Mesodermal cell (in vitro differentiated cells): ENCODE measurements around the gene CHID1.
A peak's percentile ranks its signal among the peaks of the same experiment; 100 is the strongest.

Source experiments
- H3K27ac ChIP-seq: 2 replicates; pipeline ENCODE4 v1.7.0; 2013; ENCODE audit warnings: mild to moderate bottlenecking, low read depth, low read length, moderate library complexity; ENCODE audit not compliant: severe bottlenecking
- H3K36me3 ChIP-seq: 2 replicates; pipeline ENCODE4 v1.7.1; 2013; ENCODE audit warnings: mild to moderate bottlenecking, low read length, moderate library complexity; ENCODE audit not compliant: control insufficient read depth, insufficient read depth
- H3K4me1 ChIP-seq: one replicate; pipeline ENCODE4 v1.7.1; 2013; ENCODE audit warnings: mild to moderate bottlenecking, low read length; ENCODE audit not compliant: insufficient read depth, control insufficient read depth, poor library complexity, severe bottlenecking
- H3K4me3 ChIP-seq: 2 replicates; pipeline ENCODE4 v1.7.0; 2013; ENCODE audit warnings: low read length, control low read depth, mild to moderate bottlenecking; ENCODE audit not compliant: insufficient read depth, poor library complexity, severe bottlenecking; ENCODE audit errors: extremely low read depth
- H3K9me3 ChIP-seq: 2 replicates; pipeline ENCODE4 v1.7.1; 2013; ENCODE audit warnings: mild to moderate bottlenecking, low read length, moderate library complexity; ENCODE audit not compliant: control insufficient read depth
- WGBS, 2 experiments: methylation state at CpG; one replicate each; pipeline ENCODE4 v1.1.5; 2013; ENCODE audit warnings: missing lambda C conversion rate in 2 of 2; ENCODE audit not compliant: insufficient coverage in 2 of 2; 5-methylcytosine and 5-hydroxymethylcytosine counted together

CHID1 gene

DNA sequence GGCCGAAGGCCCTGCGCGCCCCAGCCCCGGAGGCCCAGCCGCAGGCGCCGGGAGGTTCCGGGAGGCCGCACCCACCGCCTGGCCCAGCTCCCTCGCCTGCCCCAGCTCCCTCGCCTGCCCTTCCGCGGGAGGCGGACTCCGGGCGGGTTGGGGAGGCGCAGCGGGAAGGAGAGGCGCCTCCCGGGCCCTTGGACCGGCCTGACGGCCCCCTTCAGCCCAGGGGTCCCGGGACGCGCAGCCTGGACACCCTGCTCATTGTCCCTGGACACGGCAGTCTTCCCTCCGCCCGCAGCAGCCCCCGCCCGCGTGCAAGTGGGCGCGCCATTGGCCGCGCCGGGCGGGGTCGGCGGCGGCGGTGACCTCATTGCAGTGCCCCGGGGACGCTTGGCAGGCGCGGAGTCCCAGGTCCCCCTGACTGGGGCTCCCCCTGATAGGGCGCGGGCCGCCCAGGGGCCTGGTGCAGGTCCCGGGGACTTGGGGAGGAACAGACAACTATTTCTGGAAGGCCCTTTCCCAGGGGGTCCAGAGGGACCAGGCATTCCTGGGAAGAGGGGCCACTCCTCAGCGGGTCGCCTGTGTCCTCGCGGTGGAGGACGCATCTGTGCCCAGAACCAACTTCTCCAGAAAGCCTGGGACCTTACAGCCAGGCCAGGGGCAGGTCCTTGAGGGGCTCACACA, 77.4 kb downstream of the CHID1 start:
- Histone ChIP-seq H3K4me1 (peaks cover 42% of the 10 kb centered on the region), H3K36me3 (peaks cover 30% of the 10 kb centered on the region), H3K9me3 (no peaks in the 10 kb centered on the region), H3K27ac (peak overlapping the region; percentile 57), H3K4me3 (peak overlapping the region; percentile 60)
- 0% methylated on average over 37 to 46 of the region's 55 CpGs for WGBS, 2 experiments

DNA sequence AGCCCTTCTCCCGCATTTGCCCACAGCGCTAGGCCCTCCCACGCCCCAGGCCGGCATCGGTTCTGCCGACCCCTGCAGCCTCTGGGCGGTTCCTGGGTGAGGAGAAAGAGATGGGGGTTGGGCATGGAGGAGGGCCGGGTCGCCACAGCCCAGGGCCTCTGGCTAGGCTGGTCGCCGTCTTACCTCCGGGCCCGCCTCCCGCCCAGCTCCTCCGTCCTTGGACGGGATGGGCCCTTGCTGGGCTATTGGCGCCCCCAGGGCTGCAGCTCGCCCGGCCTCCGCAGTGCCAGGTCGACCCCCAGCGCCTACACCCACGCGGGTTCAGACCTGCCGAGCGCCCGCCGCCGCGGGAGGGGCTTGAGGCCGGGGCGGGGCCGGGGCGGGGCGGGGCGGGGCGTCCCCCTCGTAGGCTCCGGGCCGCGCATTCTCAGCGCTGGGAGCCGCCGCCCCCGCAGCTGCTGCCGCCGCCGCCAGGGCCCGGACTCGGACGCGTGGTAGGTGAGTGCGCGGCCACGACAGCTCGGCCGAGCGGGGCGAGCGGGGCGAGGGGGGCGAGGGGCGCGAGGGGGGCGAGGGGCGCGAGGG, 78.0 kb downstream of the CHID1 start, which contains the start of gene CD151:
Gene CD151, plus strand, starts transcription at position 424 of the 585 bp plus-strand sequence. CDS start 3,118 bp downstream, outside the sequence.
- Histone ChIP-seq H3K4me3 (peak within 1 kb of the TSS; percentile 60), H3K27ac (peak within 1 kb of the TSS; percentile 57), H3K4me1 (peaks cover 47% of the 10 kb centered on the region), H3K36me3 (peaks cover 23% of the 10 kb centered on the region), H3K9me3 (no peaks in the 10 kb centered on the region)
- 0% methylated on average over 12 to 41 of the region's 67 CpGs for WGBS, 2 experiments

DNA sequence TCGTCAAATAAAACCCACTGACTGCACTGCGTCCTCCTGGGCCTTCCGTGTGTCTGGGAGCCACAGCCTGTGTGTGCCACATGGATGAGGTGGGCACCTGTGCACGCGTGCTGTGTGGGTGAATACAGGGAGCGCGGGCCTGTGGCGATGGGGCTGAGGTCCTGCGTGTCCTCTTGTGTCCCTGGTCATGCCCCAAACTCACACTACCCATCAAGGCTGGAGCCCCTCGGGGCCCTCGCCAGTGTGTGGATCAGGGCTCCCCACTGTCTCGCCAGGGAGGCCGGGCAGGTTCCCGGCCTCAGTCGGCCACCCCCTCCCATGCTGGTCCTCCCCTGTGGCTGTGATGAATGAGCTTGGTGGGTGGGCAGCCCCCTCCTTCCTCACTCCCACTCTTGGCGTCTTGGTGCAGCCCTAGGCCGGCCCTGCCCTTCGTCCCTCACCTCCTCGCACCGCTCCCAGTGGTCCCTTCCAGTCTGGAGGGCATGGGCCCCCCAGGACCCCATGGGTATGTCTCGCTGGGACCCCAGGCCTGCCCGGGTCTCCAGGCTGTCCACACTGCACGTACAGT, 78.6 kb downstream of the CHID1 start:
- Histone ChIP-seq H3K27ac (no peak overlapping the region), H3K4me1 (peaks cover 47% of the 10 kb centered on the region), H3K9me3 (no peaks in the 10 kb centered on the region), H3K4me3 (peak overlapping the region; percentile 39), H3K36me3 (peaks cover 17% of the 10 kb centered on the region)
- 47 to 51% methylated on average over 12 to 21 of the region's 23 CpGs for WGBS, 2 experiments

DNA sequence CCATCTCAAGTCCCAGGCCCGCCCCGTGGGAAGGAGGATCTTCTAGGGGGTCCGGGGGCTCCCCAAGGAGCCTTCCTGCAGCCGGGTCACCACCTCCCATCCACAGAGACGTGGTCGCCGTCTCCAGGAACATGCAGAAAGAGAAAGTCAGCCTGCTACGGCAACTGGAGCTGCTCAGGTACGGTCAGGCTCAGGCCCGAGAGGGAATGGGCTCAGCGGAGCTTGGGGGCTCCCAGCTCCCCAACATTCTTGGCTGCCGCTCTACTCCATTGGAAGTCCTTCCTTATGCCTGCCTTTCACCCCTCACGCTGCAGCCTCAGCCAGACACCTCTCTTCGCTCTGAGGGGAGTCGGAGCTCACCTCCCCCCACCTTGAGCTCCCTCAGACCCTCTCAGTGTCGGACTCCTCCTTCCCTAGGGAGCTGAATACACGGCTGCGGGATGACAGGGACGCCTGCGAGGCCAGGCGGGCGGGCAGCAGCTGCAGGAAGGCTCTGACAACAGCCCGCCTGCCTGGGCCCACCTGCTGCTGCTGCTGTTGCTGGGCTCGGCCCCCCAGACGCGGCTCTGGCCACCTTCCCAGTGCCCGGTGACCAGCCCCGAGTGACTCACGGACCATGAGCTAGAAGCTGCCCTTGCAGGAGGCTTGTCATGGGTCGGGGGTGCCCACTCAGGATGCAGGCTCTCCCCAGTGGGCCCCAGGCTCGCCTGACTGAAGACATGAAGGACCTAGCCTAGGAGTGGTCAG, 79.3 kb downstream of the CHID1 start:
- H3K36me3 ChIP-seq, result peaks cover 10% of the 10 kb centered on the region
- no peaks in the 10 kb centered on the region for H3K9me3 ChIP-seq
- 13 to 27% methylated on average over 27 to 28 of the region's 31 CpGs for WGBS, 2 experiments
- no peak overlapping the region for H3K4me3 ChIP-seq
- H3K27ac ChIP-seq, result no peak overlapping the region
- H3K4me1 ChIP-seq, result peaks cover 52% of the 10 kb centered on the region

DNA sequence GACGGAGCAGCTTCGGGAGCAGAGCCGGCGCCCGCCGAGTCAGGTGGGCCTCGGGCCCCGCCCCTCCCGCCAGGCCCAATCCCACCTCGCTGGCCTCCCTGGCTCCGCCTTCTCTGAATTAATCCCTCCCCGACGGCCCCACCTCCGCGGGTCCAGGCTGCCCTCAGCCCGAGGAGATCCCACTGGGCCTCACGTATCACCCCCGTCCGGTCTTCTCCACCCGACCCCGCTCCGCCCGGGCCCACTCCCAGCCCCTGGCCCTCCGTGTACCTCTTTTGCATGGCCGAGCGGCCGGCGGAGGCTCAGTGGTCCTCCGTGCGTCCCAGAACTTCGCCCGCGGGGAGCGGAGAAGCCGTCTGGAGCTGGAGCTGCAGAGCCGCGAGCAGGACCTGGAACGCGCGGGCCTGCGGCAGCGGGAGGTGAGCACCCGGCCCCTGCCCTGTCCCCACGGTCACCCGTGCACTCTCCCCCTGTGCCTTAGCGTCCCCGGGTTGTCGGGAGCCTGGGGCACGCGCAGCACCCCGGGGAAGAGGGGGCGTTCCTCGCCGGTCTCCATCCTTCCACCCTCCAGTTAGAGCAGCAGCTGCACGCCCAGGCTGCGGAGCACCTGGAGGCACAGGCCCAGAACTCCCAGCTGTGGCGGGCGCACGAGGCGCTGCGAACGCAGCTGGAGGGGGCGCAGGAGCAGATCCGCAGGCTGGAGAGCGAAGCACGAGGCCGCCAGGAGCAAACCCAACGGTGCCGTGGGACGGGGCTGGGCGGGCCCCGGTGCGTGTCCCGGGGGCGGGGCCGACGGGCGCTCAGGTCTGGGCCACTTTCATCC, 80.1 kb downstream of the CHID1 start:
- peaks cover 4% of the 10 kb centered on the region for H3K36me3 ChIP-seq
- 1 to 2% methylated on average over 67 to 72 of the region's 78 CpGs for WGBS, 2 experiments
- H3K9me3 ChIP-seq, result no peaks in the 10 kb centered on the region
- peaks cover 53% of the 10 kb centered on the region for H3K4me1 ChIP-seq
- H3K4me3 ChIP-seq, result peak overlapping the region; percentile 31
- H3K27ac ChIP-seq, result no peak overlapping the region

DNA sequence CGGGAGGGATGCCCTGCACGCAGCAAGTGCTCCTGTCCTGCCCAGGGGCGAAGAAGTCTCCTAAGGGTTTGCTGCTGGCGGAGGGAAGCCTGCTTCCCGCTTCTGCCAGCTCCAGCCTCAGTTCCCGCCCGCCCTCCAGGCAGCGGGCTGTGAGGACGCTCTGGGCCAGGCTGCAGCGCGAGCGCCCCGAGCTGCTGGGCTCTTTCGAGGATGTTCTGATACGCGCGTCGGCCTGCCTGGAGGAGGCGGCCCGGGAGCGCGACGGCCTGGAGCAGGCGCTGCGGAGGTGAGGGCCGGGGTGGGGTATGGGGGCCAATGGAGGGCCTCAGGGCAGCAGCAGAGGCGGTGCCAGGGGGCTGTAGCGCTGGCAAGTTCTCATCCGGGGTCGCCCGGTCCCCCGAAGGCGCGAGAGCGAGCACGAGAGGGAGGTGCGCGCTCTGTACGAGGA, 80.7 kb downstream of the CHID1 start:
- H3K4me3 ChIP-seq, result peak overlapping the region; percentile 31
- no peaks in the 10 kb centered on the region for H3K9me3 ChIP-seq
- H3K27ac ChIP-seq, result no peak overlapping the region
- peaks cover 4% of the 10 kb centered on the region for H3K36me3 ChIP-seq
- peaks cover 51% of the 10 kb centered on the region for H3K4me1 ChIP-seq
- 1 to 2% methylated on average over 38 to 39 of the region's 39 CpGs for WGBS, 2 experiments

DNA sequence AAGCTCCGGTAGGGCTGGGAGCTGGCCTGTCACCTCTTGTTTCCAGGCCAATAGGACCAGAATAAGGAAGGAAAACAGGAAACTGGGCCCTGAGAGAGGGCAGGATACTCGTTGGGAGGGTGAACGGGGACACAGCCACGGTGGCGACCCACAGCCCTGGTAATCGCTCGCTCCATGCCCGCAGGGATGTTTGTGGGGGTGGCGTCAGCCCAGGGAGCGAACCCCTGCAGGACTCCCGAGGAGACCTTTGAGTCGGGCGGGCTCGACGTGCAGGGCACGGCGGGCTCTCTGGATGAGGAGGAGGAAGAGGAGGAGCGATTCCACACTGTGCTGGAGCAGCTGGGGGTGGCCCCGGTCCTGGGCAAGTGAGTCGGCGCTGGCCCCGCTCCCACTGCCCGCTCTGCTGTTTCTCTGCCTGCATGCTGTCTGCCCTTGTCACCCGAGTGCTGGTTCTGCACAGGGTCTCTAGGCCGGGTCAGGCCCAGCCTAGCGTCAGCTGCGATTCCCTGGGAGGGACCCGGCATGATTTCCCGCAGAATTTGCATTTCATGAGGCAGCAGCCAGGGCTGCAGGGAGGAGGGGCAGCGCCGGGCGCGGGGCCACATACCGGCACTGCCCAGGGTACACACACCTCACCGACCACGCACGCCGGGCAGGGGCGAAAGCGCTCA, 81.3 kb downstream of the CHID1 start:
- peaks cover 6% of the 10 kb centered on the region for H3K36me3 ChIP-seq
- H3K4me3 ChIP-seq, result peak overlapping the region; percentile 31
- WGBS, 2 experiments, result 7 to 8% methylated on average over 31 to 34 of the region's 40 CpGs
- H3K9me3 ChIP-seq, result no peaks in the 10 kb centered on the region
- peak overlapping the region; percentile 36 for H3K27ac ChIP-seq
- peaks cover 45% of the 10 kb centered on the region for H3K4me1 ChIP-seq

DNA sequence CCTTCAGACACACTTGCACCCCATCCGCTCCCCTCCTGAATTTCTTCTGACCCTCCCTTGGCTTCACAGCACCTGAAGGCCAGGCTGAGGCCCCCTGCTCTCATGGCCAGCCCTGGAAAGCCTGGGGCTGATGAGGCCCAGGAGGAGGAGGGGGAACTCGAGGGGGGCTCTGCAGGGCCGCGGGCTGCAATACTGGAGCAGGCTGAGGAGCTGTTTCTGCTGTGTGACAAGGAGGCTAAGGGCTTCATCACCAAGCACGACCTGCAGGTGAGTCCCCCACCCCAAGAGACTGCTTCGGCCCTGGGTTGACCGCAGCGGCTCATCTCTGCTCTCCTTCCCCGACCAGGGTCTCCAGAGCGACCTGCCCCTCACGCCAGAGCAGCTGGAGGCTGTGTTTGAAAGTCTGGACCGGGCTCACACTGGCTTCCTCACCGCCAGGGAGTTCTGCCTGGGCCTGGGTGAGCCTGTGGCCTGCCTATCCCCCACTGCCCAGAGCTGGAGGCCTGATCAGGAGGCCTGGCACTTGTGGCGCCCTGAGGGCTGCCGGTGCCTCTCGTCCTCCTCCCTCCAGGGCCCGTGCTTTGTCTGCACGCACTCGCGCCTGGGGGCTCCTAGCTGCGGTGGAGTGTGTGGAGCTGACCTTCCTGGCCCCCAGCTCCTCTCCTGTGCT, 82.0 kb downstream of the CHID1 start:
- no peaks in the 10 kb centered on the region for H3K9me3 ChIP-seq
- no peak overlapping the region for H3K4me3 ChIP-seq
- H3K4me1 ChIP-seq, result peaks cover 43% of the 10 kb centered on the region
- WGBS, 2 experiments, result 42 to 59% methylated on average over 14 to 20 of the region's 21 CpGs
- peaks cover 13% of the 10 kb centered on the region for H3K36me3 ChIP-seq
- peak overlapping the region; percentile 36 for H3K27ac ChIP-seq

DNA sequence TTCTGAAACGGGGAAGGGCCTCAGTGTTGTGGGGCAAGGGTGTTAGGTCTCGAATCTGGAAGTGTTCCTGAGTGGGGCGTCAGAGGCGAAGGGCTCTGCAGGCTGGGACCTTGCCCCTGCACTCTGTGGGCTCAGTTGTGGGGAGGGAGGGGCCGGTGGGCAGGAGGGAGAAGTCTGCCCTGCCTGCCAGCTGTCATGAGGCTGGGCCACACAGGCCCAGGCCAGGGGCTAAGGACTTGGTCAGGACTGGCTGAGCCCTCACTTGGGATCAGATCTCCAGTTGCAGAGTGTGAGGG, 82.8 kb downstream of the CHID1 start, which contains the start of gene CRACR2B:
Gene CRACR2B, plus strand, starts transcription at position 23 of the 296 bp plus-strand sequence. CDS start 689 bp downstream, outside the sequence.
- peaks cover 13% of the 10 kb centered on the region for H3K36me3 ChIP-seq
- no peaks in the 10 kb centered on the region for H3K9me3 ChIP-seq
- peaks cover 43% of the 10 kb centered on the region for H3K4me1 ChIP-seq
- H3K27ac ChIP-seq, result peak within 1 kb of the TSS; percentile 36
- H3K4me3 ChIP-seq, result peak within 1 kb of the TSS; percentile 28
- WGBS, 2 experiments, result 48 to 53% methylated on average over 5 of the region's 5 CpGs
